Glomerular visceral epithelial cell (primary cell): ENCODE results near the gene NUB1.
A peak's percentile ranks its signal among the peaks of the same experiment; 100 is the strongest.

Experiments used
- DNase-seq: peaks from one replicate; pipeline ENCODE4 v3.0.0-alpha.2; 2016; ENCODE audit errors: extremely low spot score

Gene NUB1

GRCh38 chr7:151313857-151314256, 27.8 kb upstream of the NUB1 start:
- no peak for DNase-seq

- no peak for DNase-seq
Measured at GRCh38 chr7:151314401-151314800, 27.2 kb upstream of the NUB1 start.

GRCh38 chr7:151315038-151315655, 26.5 kb upstream of the NUB1 start:
- DNase-seq, result peak; percentile 65

GRCh38 chr7:151316896-151317295, 24.7 kb upstream of the NUB1 start:
- no peak for DNase-seq

DNA sequence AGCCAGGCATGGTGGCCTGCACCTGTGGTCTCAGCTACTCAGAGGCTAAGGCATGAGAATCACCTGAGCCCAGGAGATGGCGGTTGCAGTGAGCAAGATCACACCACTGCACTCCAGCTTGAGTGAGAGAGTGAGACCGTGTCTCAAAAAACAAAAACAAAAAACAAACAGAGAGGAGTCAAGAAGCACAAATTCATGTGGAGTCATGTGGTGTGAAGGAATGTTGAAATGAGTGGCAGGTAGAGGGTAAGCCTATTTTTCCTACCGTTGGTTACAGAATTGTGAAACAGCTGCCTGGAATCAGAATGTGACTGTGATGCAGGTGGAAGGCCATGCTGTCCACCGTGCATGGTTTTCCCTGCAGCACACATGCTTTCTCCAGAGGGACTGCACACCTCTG, 23.7 kb upstream of the NUB1 start:
- no peak for DNase-seq

GRCh38 chr7:151319189-151319588, 22.4 kb upstream of the NUB1 start:
- no peak for DNase-seq

DNA sequence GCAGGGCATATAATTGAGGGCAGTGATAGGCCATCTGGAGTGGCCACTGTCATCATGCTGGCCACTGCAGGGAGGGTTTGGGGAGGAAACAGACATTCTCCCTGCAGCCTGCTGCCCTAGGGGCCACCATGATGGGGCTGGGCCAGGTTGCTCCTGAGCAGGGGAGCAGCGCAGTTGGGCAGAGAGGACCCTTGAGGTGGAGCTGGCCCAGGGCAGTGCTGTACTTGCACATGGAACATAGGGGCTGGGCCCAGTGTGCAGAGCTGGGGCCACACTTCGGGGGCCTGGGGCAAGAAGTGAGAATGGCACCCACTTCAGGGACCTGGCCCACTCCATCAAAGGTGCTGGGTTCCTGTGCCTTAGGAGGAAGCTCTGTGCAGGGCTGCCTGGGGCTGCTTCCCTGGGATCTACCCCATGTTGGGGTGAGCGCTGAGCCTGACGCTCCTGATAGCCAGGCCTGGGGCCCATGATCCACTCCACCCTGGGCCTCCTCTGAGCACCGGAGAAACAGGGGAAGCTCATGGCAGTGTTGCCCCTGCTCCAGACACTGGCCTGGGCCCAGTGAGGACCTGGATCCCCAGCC, 21.3 kb upstream of the NUB1 start:
- no peak for DNase-seq

GRCh38 chr7:151321341-151321740, 20.3 kb upstream of the NUB1 start:
- DNase-seq, result no peak

DNA sequence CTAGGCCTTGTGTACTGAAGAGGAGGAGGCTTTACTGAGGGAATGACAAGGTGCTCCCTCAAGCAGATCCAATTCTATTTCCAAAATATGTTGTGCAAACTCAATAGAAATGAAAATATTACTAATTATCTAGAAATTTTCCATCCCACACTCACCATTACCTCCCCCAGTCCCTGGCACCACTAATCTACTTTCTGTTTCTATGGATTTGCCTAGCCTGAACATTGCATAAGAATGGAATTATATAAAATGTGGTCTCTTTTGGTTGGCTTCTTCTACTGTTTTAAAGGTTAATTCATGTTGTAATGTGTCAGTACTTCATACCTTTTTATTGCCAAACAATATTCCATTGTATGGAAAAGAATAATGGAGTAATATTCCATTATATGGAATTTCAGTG, 18.7 kb upstream of the NUB1 start:
- no peak for DNase-seq

GRCh38 chr7:151327022-151327421, 14.6 kb upstream of the NUB1 start:
- no peak for DNase-seq

GRCh38 chr7:151327659-151328058, 14.0 kb upstream of the NUB1 start:
- peak; percentile 66 for DNase-seq

DNA sequence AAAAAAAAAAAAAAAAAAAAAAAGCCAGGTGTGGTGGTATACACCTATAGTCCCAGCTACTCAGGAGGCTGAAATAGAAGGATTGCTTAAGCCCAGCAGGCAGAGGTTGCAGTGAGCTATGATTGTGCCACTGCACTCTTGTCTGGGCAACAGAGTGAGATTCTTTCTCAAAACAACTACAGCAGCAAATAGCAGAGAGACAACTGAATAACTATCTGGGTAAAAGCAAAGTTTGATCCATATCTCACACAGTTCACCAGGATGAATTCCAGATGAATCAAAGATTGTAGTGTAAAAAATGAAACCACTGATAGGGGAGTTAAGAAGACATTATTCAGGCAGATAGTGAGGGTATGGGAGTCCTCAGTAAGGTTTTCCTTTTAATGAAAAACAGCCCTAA, 11.4 kb upstream of the NUB1 start:
- DNase-seq, result no peak

DNA sequence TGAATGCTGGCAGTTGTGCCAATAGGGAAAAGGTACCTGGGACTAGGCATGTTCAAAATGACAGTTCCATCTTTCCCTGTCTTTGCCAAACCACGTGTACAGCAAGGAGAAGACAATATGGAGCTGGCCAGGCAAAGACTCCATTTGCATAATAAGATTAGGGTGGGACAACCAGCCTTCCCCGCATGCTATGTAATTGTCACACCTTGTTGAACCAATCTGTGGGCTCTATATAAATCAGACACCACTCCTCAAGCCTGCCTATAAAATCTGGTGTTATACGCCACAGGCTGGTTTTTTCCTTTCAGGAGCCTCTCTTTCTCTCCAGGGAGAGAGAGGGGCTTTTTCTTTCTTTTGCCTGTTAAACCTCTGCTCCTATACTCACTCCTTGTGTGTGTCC, 11.0 kb upstream of the NUB1 start:
- no peak for DNase-seq

- DNase-seq, result no peak
Measured at GRCh38 chr7:151334628-151335027, 7.0 kb upstream of the NUB1 start.

- DNase-seq, result no peak
Measured at GRCh38 chr7:151336027-151336708, 5.4 kb upstream of the NUB1 start.

- DNase-seq, result no peak
Measured at GRCh38 chr7:151337346-151337745, 4.3 kb upstream of the NUB1 start.

GRCh38 chr7:151338809-151339208, 2.8 kb upstream of the NUB1 start:
- DNase-seq, result no peak

- DNase-seq, result no peak
Measured at GRCh38 chr7:151339651-151340382, 1.8 kb upstream of the NUB1 start.

DNA sequence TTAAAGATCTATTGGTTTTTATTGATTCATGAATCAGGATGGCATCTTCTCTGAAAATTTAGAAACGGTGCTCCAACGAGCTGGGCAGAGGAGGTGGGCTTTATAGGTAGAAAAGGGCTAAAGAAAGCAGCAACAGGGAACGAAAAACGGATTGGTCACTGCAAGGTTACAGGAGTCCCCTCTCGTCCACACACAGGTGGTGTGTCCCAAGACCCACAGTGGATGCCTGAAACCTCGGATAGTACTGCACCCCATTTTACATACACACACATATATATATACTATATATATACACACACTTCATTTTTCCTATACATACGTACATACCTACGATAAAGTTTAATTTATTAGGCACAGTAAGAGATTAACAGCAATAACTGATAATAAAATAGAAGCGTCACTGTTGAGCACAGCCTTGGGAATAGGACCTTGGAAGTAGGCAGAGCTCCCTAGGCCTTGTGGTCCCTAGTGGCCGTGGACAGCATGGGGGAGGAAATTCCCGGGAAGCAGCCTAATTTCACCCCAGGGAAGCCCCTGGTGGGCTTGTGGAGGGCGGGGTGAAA, 737 bp upstream of the NUB1 start:
- DNase-seq, result no peak

DNA sequence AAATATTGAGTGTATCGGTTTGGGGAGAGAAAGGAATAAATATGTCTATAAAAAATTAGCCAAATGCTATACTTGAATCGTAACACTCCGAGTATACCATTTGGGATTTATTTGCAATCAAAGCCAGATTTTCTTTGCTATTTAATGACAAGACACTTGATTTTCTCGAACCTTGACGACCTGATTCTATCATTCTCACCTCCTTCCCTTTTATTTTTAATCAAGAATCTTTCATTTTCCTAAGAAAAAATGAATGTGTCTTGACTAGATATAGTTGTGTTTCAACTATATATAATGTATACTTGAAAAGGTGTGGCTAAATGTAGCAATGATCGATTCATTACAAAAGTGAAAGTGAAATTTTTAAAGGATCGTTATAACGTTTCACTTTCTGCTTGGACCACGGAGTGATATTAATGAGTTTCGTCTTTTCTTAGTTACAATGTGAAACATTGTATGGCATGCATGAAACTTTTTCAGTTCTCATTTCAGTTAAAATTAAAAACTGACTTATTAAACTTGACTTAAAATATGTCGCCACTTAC, 562 bp downstream of the NUB1 start:
- DNase-seq, result no peak

- DNase-seq, result no peak
Measured at GRCh38 chr7:151342811-151343210, 1.2 kb downstream of the NUB1 start.

DNA sequence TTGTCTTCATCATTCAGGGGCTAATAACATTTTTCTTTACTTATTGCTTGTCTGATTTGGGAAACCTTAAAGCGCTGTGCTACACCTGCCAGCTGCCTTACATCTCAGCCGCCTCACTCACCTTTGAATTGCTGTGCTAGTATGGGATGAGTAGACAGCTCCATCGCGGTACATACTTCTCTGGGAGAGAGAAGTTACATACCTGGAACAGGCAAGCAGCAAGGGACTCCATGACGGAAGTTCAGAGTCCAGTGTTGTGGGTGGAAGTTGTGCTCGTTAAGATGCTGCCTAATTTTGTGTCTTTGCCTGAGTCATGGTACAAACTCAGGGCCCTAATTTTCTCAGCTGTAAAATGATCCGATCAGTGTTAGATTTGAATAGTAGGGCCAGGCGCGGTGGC, 1.9 kb downstream of the NUB1 start:
- no peak for DNase-seq
